ENCODE measurements around the gene SAT2.

Gene SAT2

DNA sequence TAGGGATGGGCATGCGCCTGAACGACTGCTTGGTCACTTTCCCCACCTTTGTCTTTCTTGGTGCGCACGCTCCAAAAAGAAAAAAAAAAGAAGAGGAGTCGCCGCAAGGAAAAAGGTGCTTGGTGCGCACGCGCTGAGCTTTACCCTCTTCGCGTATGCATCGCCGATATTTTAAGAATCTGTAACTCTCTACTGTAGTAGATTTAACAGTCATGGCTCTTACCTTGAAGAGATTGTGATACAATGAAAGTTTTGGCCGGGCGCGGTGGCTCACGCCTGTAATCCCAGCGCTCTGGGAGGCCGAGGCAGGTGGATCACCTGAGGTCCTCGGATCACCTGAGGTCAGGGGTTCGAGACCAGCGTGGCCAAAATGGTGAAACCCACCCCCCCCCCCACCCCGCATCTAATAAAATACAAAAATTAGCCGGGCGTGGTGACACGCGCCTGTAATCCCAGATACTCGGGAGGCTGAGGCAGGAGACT lies 12.3 kb downstream of the SAT2 start:
- Histone ChIP-seq H3K9ac (ENCODE audit: low read length) (peak overlapping the region; percentile 63; the same call in 1 of the 2 replicates), H2AFZ (ENCODE audit: low read length) (peak overlapping the region; percentile 66; the same call in 1 of the 2 replicates), H3K4me2 (ENCODE audit: low read depth, low read length) (peak overlapping the region; percentile 73)

DNA sequence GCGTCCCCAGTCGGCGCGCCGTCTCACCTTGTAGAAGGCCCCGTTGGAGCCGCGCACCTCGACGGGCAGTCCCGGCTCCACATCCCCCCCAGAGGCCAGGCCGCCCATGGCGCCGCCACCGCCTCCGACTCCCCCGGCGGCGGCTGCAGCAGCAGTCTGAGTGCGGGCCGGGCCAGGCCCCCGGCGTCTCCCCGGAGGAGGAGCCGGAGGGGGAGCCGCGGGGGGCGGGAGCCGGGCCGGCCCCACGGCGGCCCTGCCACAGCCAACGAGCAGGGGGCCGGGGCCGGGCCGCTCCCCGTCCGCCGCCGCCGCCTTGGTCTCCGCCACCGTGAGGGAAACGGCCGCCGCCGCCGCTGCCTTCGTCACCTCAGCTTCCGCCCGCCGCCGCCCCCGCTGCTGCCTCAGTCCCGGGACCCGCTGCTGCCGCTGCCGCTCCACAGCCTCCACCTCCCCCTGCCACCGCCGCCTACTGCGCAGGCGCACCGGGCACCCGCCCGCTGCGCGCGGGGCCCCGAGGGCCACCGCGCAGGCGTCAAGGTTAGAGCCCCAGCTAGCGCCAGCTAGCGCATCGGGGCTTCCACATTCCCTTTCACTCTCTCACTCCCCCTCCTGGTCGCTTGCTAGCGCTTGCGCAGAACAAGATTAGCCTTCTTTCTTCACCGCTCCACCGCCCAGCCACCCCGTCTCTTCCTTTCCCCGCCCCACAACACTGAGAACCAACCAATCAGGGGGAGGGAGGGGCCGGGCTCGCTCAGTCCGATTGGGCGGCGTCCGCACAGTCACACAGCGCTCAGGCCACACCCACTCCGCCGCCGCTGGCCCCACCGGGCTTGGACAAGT lies 13.0 kb downstream of the SAT2 start, which contains the start of gene FXR2:
Gene FXR2 (minus strand): TSS at position 473 of the 840 bp plus-strand sequence. CDS start 365 bp downstream, at position 108.
- Histone ChIP-seq H3K36me3 (replicated peaks; ENCODE audit: insufficient read depth, low read length) (no peaks in the 10 kb centered on the region), H3K27ac (ENCODE audit: low read length) (peak within 1 kb of the TSS; percentile 69; the same call in 1 of the 2 replicates), H2AFZ (ENCODE audit: low read length) (peak within 1 kb of the TSS; percentile 66; the same call in 1 of the 2 replicates), H3K4me2 (ENCODE audit: low read depth, low read length) (peak within 1 kb of the TSS; percentile 81), H3K4me3 (ENCODE audit: low read length) (peak within 1 kb of the TSS; percentile 76), H4K20me1 (ENCODE audit: insufficient read depth, low read length) (no peaks in the 10 kb centered on the region), H3K4me1 (ENCODE audit: low read length) (0 out of 2 replicates have a peak, but pooled peaks cover 7% of the 10 kb centered on the region), H3K79me2 (ENCODE audit: low read length) (peaks cover 42% of the 10 kb centered on the region), H3K27me3 (replicated peaks; ENCODE audit: insufficient read depth, low read length) (no peaks in the 10 kb centered on the region), H3F3A (ENCODE audit: insufficient read depth, low read length) (no peaks in the 10 kb centered on the region), H3K9ac (ENCODE audit: low read length) (peak within 1 kb of the TSS; percentile 63), H3K9me3 (replicated peaks; ENCODE audit: insufficient read depth, low read length) (no peaks in the 10 kb centered on the region), H3K9me2 (replicated peaks; ENCODE audit: insufficient read depth, low read length) (no peaks in the 10 kb centered on the region)
- TF ChIP-seq, protein P1, sequence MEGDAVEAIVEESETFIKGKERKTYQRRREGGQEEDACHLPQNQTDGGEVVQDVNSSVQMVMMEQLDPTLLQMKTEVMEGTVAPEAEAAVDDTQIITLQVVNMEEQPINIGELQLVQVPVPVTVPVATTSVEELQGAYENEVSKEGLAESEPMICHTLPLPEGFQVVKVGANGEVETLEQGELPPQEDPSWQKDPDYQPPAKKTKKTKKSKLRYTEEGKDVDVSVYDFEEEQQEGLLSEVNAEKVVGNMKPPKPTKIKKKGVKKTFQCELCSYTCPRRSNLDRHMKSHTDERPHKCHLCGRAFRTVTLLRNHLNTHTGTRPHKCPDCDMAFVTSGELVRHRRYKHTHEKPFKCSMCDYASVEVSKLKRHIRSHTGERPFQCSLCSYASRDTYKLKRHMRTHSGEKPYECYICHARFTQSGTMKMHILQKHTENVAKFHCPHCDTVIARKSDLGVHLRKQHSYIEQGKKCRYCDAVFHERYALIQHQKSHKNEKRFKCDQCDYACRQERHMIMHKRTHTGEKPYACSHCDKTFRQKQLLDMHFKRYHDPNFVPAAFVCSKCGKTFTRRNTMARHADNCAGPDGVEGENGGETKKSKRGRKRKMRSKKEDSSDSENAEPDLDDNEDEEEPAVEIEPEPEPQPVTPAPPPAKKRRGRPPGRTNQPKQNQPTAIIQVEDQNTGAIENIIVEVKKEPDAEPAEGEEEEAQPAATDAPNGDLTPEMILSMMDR (IDR thresholded peaks at IDR 0.05; ENCODE audit: low read length): peak; percentile 49
- no peak for TF ChIP-seq EZH2 (optimal IDR thresholded peaks at IDR 0.05; ENCODE audit: low read depth, low read length)
- peak; percentile 99 for DNase-seq

More for the DNA sequence above, 12.3 kb downstream of the SAT2 start:
- no peak for DNase-seq
- TF ChIP-seq, protein P1 (IDR thresholded peaks at IDR 0.05; ENCODE audit: low read length): no peak
- TF ChIP-seq EZH2phosphoT487 (IDR thresholded peaks at IDR 0.05; ENCODE audit: low read length) (no peak), EZH2 (optimal IDR thresholded peaks at IDR 0.05; ENCODE audit: low read depth, low read length) (no peak)
- 0 out of 2 replicates have a peak, but pooled peaks cover 7% of the 10 kb centered on the region for H3K4me1 ChIP-seq (ENCODE audit: low read length)
- peaks cover 39% of the 10 kb centered on the region for H3K79me2 ChIP-seq (ENCODE audit: low read length)
- H3K9me2 ChIP-seq (replicated peaks; ENCODE audit: insufficient read depth, low read length): no peaks in the 10 kb centered on the region
- H4K20me1 ChIP-seq (ENCODE audit: insufficient read depth, low read length): no peaks in the 10 kb centered on the region
- H3K36me3 ChIP-seq (replicated peaks; ENCODE audit: insufficient read depth, low read length): no peaks in the 10 kb centered on the region
- no peaks in the 10 kb centered on the region for H3F3A ChIP-seq (ENCODE audit: insufficient read depth, low read length)
- H3K4me3 ChIP-seq (ENCODE audit: low read length): peak overlapping the region; percentile 60
- H3K27me3 ChIP-seq (replicated peaks; ENCODE audit: insufficient read depth, low read length): no peaks in the 10 kb centered on the region
- H3K27ac ChIP-seq (ENCODE audit: low read length): peak overlapping the region; percentile 69; the same call in 1 of the 2 replicates
- no peaks in the 10 kb centered on the region for H3K9me3 ChIP-seq (replicated peaks; ENCODE audit: insufficient read depth, low read length)

DNA sequence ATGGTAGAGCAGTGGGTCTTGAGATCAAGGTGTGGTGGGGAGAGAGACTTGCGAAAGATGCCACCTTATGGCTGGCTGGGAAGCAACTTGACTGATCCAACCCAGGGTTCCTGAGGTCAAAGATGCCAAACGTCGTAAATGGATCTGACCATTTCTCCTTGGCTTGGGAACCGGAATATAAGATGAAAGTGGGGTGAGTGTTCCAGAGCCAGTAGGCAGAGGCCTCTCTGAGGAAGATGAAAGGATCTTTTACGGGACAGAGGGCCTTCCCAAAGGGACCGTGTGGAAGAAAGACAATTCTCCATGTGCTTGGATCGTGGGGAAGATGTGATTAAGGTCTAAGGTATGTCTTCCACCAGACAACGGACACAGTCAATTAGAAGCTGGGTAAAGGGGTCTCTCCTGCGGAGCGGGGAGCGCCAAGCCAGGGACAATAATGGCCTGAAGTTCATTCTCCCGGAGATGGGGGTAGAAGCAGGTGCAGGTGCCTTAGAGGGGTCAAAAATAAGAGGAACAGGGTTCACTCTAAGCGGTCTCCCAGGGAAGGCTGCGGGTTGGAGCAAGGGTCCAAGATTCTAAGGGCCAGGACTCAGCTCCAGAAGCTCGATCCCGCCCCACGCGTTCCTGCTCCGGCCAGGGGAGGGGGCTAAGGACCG lies 13.7 kb downstream of the SAT2 start:
- peaks cover 42% of the 10 kb centered on the region for H3K79me2 ChIP-seq (ENCODE audit: low read length)
- peak overlapping the region; percentile 35; the same call in 1 of the 2 replicates for H2AFZ ChIP-seq (ENCODE audit: low read length)
- DNase-seq: peak; percentile 11
- H3K9me3 ChIP-seq (replicated peaks; ENCODE audit: insufficient read depth, low read length): no peaks in the 10 kb centered on the region
- H3F3A ChIP-seq (ENCODE audit: insufficient read depth, low read length): no peaks in the 10 kb centered on the region
- no peaks in the 10 kb centered on the region for H3K36me3 ChIP-seq (replicated peaks; ENCODE audit: insufficient read depth, low read length)
- H3K27ac ChIP-seq (ENCODE audit: low read length): peak overlapping the region; percentile 16; the same call in 1 of the 2 replicates
- peak overlapping the region; percentile 63 for H3K9ac ChIP-seq (ENCODE audit: low read length)
- H3K27me3 ChIP-seq (replicated peaks; ENCODE audit: insufficient read depth, low read length): no peaks in the 10 kb centered on the region
- no peaks in the 10 kb centered on the region for H4K20me1 ChIP-seq (ENCODE audit: insufficient read depth, low read length)
- TF ChIP-seq, protein P1 (IDR thresholded peaks at IDR 0.05; ENCODE audit: low read length): 0 out of 2 replicates have a peak, but pooled peaks have one; percentile 9
- TF ChIP-seq EZH2 (optimal IDR thresholded peaks at IDR 0.05; ENCODE audit: low read depth, low read length): no peak
- H3K9me2 ChIP-seq (replicated peaks; ENCODE audit: insufficient read depth, low read length): no peaks in the 10 kb centered on the region
- 0 out of 2 replicates have a peak, but pooled peaks cover 7% of the 10 kb centered on the region for H3K4me1 ChIP-seq (ENCODE audit: low read length)
- peak overlapping the region; percentile 76 for H3K4me3 ChIP-seq (ENCODE audit: low read length)
- peak overlapping the region; percentile 81 for H3K4me2 ChIP-seq (ENCODE audit: low read depth, low read length)

Measured in MM.1S (cell line).